HG03520 (cell line): Measurements from ENCODE around the gene RAET1L.
"Not testable (repeated sequence)": the region's sequence is repeated elsewhere in the genome, so short reads cannot be mapped to it uniquely, and the experiment has no call there.

Experiments used
- ATAC-seq: cut with Tn5 transposase; IDR thresholded peaks from one replicate; pipeline ENCODE4 v1.9.1; 2021; ENCODE audit warnings: mild to moderate bottlenecking, moderate library complexity; ENCODE audit not compliant: unreplicated experiment

RAET1L gene

GRCh38 chr6:150017186-150017521, 8.2 kb downstream of the RAET1L start:
- ATAC-seq, result not testable (repeated sequence)

- ATAC-seq, result no peak
These were observed 8.8 kb downstream of the RAET1L start for GRCh38 chr6:150016324-150017185.

- ATAC-seq, result not testable (repeated sequence)
These were observed 9.9 kb downstream of the RAET1L start for GRCh38 chr6:150015281-150016001.

GRCh38 chr6:150014623-150015280, 10.6 kb downstream of the RAET1L start:
- ATAC-seq, result not testable (repeated sequence)

GRCh38 chr6:150013785-150014622, 11.3 kb downstream of the RAET1L start:
- not testable (repeated sequence) for ATAC-seq

GRCh38 chr6:150012846-150013784, 12.2 kb downstream of the RAET1L start:
- ATAC-seq, result not testable (repeated sequence)

- no peak for ATAC-seq
These were observed 16.7 kb downstream of the RAET1L start for GRCh38 chr6:150008588-150008987.

- no peak for ATAC-seq
These were observed 18.3 kb downstream of the RAET1L start for GRCh38 chr6:150006961-150007464.

- no peak for ATAC-seq
These were observed 19.3 kb downstream of the RAET1L start for GRCh38 chr6:150005761-150006651.

- ATAC-seq, result peak; percentile 54
These were observed 20.3 kb downstream of the RAET1L start for GRCh38 chr6:150004783-150005717.

GRCh38 chr6:150004101-150004782, 21.1 kb downstream of the RAET1L start:
- peak; percentile 9 for ATAC-seq

GRCh38 chr6:150003599-150003998, 21.7 kb downstream of the RAET1L start:
- ATAC-seq, result not testable (repeated sequence)

GRCh38 chr6:150002710-150003109, 22.6 kb downstream of the RAET1L start:
- no peak for ATAC-seq

GRCh38 chr6:150001295-150002008, 23.9 kb downstream of the RAET1L start:
- ATAC-seq, result peak; percentile 43

GRCh38 chr6:149999636-150000035, 25.7 kb downstream of the RAET1L start:
- ATAC-seq, result no peak

GRCh38 chr6:149995971-149996370, 29.4 kb downstream of the RAET1L start:
- no peak for ATAC-seq
